ENCODE results near the gene TSHZ2. TPM values are rescaled to one million over a fixed set of nuclear protein-coding genes. Genes with fewer than 3 reads are reported as not detected.

TSHZ2 gene
- total and polyA plus RNA-seq, 11 donors, result 1.8 to 12.1 (median 3.7) TPM

GRCh38 chr20:52975029-52975732, 3.0 kb downstream of the TSHZ2 start:
- H3K27ac ChIP-seq, result peak overlapping the region in 7 of 12 donors; percentile 12 to 79 (median 66)
- H3K4me3 ChIP-seq, result peak overlapping the region in 10 of 12 donors; percentile 15 to 75 (median 62)
- H3K9me3 ChIP-seq, result no peaks in the 10 kb centered on the region
- 38 to 41% (median 40%) methylated on average over 11 of the region's 11 CpGs for WGBS, 4 donors
- peaks cover 0 to 28% (median 17%) of the 10 kb centered on the region in 9 donors for H3K27me3 ChIP-seq
- peaks cover 0 to 17% (median 0%) of the 10 kb centered on the region in 12 donors for H3K4me1 ChIP-seq
- TF ChIP-seq POLR2A (IDR thresholded peaks at IDR 0.05) (no peak), CTCF (IDR thresholded peaks at IDR 0.05) (no peak)
- ATAC-seq, result no peak
- intact Hi-C loops (cut with DNase I), result no loop called here
- H3K36me3 ChIP-seq, result no peaks in the 10 kb centered on the region
- no peak for DNase-seq

GRCh38 chr20:52975803-52976531, 3.8 kb downstream of the TSHZ2 start:
- no peaks in the 10 kb centered on the region for H3K36me3 ChIP-seq

GRCh38 chr20:52978851-52979250, 6.7 kb downstream of the TSHZ2 start:
- Histone ChIP-seq H3K9me3 (no peaks in the 10 kb centered on the region), H3K4me1 (peaks cover 0 to 5% (median 0%) of the 10 kb centered on the region in 12 donors), H3K27ac (no peak overlapping the region), H3K36me3 (no peaks in the 10 kb centered on the region), H3K27me3 (peaks cover 0 to 12% (median under 1%) of the 10 kb centered on the region in 9 donors), H3K4me3 (no peak overlapping the region)
- intact Hi-C loops (cut with DNase I), result no loop called here
- whole genome bisulfite sequencing, 4 donors, result 39 to 58% (median 53%) methylated on average over 2 of the region's 2 CpGs
- no peak for ATAC-seq
- TF ChIP-seq CTCF (IDR thresholded peaks at IDR 0.05), result no peak
- TF ChIP-seq POLR2A (IDR thresholded peaks at IDR 0.05), result no peak
- no peak for DNase-seq

More at GRCh38 chr20:52975803-52976531, 3.8 kb downstream of the TSHZ2 start:
- ATAC-seq (no peak), DNase-seq (no peak)
- WGBS, 4 donors, result 77 to 86% (median 83%) methylated on average over 3 of the region's 3 CpGs
- TF ChIP-seq CTCF (IDR thresholded peaks at IDR 0.05), result no peak
- no peak for TF ChIP-seq POLR2A (IDR thresholded peaks at IDR 0.05)
- H3K9me3 ChIP-seq, result no peaks in the 10 kb centered on the region
- peak overlapping the region in 4 of 12 donors; percentile 19 to 79 (median 50) for H3K27ac ChIP-seq
- H3K4me1 ChIP-seq, result peaks cover 0 to 17% (median 0%) of the 10 kb centered on the region in 12 donors
- H3K4me3 ChIP-seq, result peak overlapping the region in 7 of 12 donors; percentile 59 to 75 (median 63)
- H3K27me3 ChIP-seq, result peaks cover 0 to 28% (median 17%) of the 10 kb centered on the region in 9 donors
- intact Hi-C loops (cut with DNase I), result no loop called here

GRCh38 chr20:52981051-52981450, 8.9 kb downstream of the TSHZ2 start:
- Histone ChIP-seq H3K4me3 (no peak overlapping the region), H3K36me3 (no peaks in the 10 kb centered on the region), H3K4me1 (peaks cover 0 to 3% (median 0%) of the 10 kb centered on the region in 12 donors), H3K9me3 (no peaks in the 10 kb centered on the region), H3K27ac (no peak overlapping the region), H3K27me3 (peaks cover 0 to 3% (median 0%) of the 10 kb centered on the region in 9 donors)
- no peak for DNase-seq
- intact Hi-C loops (cut with DNase I), result no loop called here
- WGBS, 4 donors, result 89 to 96% (median 94%) methylated on average over 8 of the region's 8 CpGs
- TF ChIP-seq POLR2A (IDR thresholded peaks at IDR 0.05) (no peak), CTCF (IDR thresholded peaks at IDR 0.05) (no peak)
- ATAC-seq, result no peak

Measured in heart left ventricle (tissue), 16 donors.